Measurements from ENCODE around the gene EPDR1. TPM values are rescaled to one million over a fixed set of nuclear protein-coding genes. Genes with fewer than 3 reads are reported as not detected.

The EPDR1 gene
- total RNA-seq, 1 experiment from 2014 or later: 5.3 TPM

GRCh38 chr7:37947138-37947940, 26.9 kb downstream of the EPDR1 start:
- WGBS (ENCODE audit: extremely low coverage, insufficient read length, low lambda C conversion rate): no CpG with 5 or more reads among the region's 7 CpGs
- Mint-ChIP-seq H3K4me1 (peaks cover 12 to 13% of the 10 kb centered on the region in 2 experiments), H3K27me3 (ENCODE audit: low read depth) (no peaks in the 10 kb centered on the region), H3K36me3 (ENCODE audit: insufficient read depth in 1 of 3, low read depth in 3 of 3) (no peaks in the 10 kb centered on the region), H3K4me3 (no peak overlapping the region), H3K27ac (no peak overlapping the region), H3K9me3 (no peaks in the 10 kb centered on the region)
- H2BK12ac ChIP-seq (ENCODE audit: insufficient read length, low read depth, low read length): no peak overlapping the region
- H3T11ph ChIP-seq (ENCODE audit: low read length): no peak overlapping the region
- H4K8ac ChIP-seq (replicated peaks; ENCODE audit: insufficient read length, low read depth, low read length): no peak overlapping the region
- no peak overlapping the region for H3K14ac ChIP-seq (ENCODE audit: insufficient read depth, low read length)
- DNase-seq: no peak
- H3K9ac ChIP-seq (ENCODE audit: extremely low read depth, insufficient read length, low read length): no peak overlapping the region
- H4K5ac ChIP-seq (ENCODE audit: insufficient read length, low read depth, low read length): no peak overlapping the region
- H2BK15ac ChIP-seq (ENCODE audit: low read depth, low read length): no peak overlapping the region
- no peak overlapping the region for H2BK120ac ChIP-seq (ENCODE audit: low read depth, low read length, poor library complexity, severe bottlenecking)
- no peak overlapping the region for H2BK5ac ChIP-seq (ENCODE audit: insufficient read length, low read length)
- H3K79me1 ChIP-seq (ENCODE audit: insufficient read depth, low read depth, low read length, poor library complexity, severe bottlenecking): no peaks in the 10 kb centered on the region
- H3K27me3 ChIP-seq (ENCODE audit: insufficient read depth, low read length): no peaks in the 10 kb centered on the region
- H2AFZ ChIP-seq (ENCODE audit: low read length): no peak overlapping the region
- H2AK5ac ChIP-seq (ENCODE audit: insufficient read length, low read length): no peak overlapping the region
- H3K18ac ChIP-seq (ENCODE audit: insufficient read length, low read depth, low read length): no peak overlapping the region
- no peaks in the 10 kb centered on the region for H3K9me3 ChIP-seq (ENCODE audit: control insufficient read depth, low read depth, low read length)
- no peaks in the 10 kb centered on the region for H3K4me1 ChIP-seq (ENCODE audit: insufficient read depth, low read length)
- H3K79me2 ChIP-seq (ENCODE audit: insufficient read depth, low read length): no peaks in the 10 kb centered on the region
- H3K23ac ChIP-seq (ENCODE audit: insufficient read length, low read depth, low read length): no peak overlapping the region
- TF ChIP-seq CTCF (conservative IDR thresholded peaks at IDR 0.05): no peak
- H3K4me2 ChIP-seq (ENCODE audit: insufficient read depth, insufficient read length, low read length): no peak overlapping the region
- H3K23me2 ChIP-seq (ENCODE audit: insufficient read length, low read depth, low read length, poor library complexity, severe bottlenecking): no peaks in the 10 kb centered on the region
- H2BK20ac ChIP-seq (ENCODE audit: low read depth, low read length, poor library complexity, severe bottlenecking): no peak overlapping the region
- no peak overlapping the region for H3K4ac ChIP-seq (ENCODE audit: low read depth, low read length)
- H4K20me1 ChIP-seq (ENCODE audit: control insufficient read depth, insufficient read depth, insufficient read length): no peaks in the 10 kb centered on the region
- no peak overlapping the region for H4K91ac ChIP-seq (ENCODE audit: insufficient read length, low read depth, low read length)
- no peak overlapping the region for H3K56ac ChIP-seq (ENCODE audit: insufficient read length, low read depth, low read length)
- H3K27ac ChIP-seq (ENCODE audit: insufficient read length, low read depth, low read length): no peak overlapping the region

All from H9 (cell line).